ENCODE measurements around the gene EXD3.
"Not testable (repeated sequence)": the region's sequence is repeated elsewhere in the genome, so short reads cannot be mapped to it uniquely, and the experiment has no call there.

Gene EXD3, protein sequence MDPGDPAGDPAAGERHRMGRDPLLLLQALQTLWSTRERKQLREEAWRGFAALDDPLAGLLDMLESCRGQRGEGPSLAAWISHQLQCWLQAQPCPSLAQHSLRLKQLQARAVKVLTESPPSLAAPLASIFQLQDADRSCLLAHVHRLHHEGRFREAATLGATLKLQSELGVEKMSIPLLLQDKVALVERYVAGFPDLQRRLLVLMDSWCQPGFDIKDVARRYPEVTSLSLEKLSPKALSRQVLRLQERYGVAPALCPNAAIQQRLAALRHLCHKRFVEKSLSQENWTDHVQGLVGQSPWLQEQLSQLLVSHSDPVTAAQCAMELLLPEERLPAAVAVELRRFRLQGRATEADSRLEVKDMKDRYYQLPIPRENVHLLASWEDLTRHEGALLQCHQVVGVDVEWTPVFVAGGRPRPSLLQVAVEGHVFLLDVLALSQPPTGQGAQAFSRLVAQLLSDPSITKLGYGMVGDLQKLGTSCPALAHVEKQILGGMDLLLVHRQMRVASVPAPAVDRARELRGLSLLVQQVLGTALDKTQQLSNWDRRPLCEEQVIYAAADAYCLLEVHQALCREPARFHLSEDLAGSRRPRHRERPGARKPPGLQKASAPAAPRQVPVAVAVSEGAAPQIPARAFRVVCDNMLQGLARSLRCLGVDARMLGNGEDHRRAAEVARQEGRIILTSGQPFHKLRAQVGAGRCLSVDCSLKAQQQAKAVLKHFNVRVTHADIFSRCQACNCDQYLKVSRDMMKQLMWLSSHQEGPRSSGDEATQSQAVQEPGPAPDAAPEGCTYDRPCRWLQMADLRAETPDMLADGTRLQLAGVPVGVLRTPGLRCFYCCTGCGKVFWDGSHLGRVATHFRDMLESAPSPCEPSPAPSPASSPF

DNA sequence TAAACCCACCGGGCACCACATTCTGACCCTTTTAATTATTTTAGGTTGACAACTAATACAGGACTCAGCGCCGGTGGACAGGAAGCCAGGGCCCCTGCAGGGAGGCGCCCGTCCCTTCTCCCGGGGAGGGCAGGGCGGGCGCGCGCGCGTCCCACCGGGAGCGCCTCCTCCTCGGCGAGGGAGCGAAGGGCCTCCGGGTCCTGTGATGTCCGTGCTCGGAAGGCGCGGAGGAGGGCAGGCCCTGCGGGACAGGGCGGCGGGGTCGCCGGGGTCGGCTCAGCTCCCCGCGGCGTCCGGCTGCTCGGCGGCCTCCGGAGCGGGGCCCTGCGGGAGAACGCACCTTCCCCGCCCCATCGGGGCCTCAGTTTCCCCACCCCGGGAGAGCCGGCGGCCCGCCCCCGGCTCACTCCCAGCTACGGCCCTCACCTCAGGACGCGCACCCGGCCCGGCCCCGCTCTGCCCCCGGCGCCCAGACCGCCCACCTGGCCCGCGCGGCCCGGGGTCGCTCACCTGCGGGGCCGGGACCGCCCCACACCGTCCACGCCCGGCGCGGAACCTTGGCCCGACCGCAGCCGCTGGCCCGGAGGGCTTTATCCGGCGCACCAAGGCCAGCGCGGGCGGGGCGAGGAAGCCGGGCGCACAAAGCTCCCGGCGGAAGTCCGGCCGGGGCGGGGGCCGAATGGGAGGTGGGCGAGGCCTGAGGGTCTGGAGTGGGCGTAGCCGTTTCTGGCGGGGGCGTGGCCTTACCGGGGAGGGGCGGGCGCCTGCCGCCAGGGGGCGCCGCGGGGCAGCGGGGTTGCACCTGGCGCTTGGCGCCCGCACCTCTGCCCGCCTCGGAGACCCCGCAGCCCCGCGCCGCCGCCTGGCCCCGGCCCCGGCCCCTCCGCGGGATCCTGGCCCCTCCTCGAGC is at the start of gene EXD3, which contains the start of gene NOXA1:
TSS of gene EXD3 (minus strand) at position 559 of the 910 bp plus-strand sequence. CDS start 27,805 bp downstream, outside the sequence.
TSS of gene NOXA1 (plus strand) at position 790 of the 910 bp plus-strand sequence. CDS start 137 bp downstream, outside the sequence.
- peak; percentile 89 for DNase-seq

DNA sequence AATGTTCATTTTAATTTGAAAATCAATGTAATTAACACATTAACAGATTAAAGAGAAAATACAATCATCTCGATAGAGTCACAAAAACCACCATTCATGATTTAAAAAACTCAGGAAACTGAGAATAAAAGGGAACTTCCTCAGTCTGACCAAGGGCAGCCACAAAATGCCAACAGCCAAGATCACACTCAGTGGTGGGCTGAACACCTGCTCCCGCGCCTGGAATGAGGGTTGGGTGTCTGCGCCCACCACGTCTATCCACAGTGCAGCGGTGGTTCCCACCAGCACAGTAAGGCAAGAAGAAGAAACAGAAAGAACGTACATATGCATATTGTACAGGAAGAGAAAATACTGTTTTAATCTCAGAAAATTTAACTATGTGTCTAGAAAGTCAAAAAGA is 47.8 kb upstream of the EXD3 start:
- DNase-seq, result no peak

DNA sequence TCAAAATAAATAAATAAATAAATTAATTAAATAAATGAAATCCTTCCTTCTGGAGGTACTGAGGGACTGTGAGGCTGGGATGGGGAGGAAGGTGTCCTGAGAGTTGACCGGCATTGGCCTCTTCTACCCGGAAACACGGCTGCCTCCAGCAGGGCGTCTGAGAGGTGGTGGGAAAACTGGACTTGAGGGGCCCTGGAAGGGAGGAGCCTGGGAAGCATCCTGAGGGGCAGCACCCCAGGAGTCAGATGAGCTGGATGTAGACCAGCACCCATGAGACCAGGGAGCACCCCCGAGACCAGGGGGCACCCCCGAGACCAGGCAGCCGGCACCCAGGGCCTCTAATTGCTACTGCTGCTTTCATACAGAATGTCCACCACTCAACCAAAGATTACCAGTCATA is 44.9 kb upstream of the EXD3 start:
- DNase-seq, result no peak

DNA sequence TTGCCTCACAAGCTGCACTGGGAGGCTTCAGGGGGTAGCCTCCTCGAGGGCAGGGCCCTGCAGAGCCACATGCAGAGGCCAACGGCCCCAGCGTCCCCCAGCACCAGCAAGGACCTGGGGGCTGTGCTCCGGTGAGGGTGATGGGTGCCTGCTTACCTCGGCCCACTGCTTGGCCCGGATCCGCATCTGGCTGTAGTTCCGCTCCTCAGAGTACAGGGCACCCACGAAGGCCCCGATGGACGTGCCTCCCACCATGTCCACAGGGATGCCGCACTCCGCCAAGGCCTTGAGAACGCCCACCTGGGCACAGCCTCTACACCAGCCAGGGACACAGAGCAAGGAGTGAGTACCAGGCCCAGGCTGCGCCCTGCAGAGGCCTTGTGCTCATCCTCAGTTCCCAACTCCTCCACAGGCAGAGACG is 44.2 kb upstream of the EXD3 start:
- no peak for DNase-seq

DNA sequence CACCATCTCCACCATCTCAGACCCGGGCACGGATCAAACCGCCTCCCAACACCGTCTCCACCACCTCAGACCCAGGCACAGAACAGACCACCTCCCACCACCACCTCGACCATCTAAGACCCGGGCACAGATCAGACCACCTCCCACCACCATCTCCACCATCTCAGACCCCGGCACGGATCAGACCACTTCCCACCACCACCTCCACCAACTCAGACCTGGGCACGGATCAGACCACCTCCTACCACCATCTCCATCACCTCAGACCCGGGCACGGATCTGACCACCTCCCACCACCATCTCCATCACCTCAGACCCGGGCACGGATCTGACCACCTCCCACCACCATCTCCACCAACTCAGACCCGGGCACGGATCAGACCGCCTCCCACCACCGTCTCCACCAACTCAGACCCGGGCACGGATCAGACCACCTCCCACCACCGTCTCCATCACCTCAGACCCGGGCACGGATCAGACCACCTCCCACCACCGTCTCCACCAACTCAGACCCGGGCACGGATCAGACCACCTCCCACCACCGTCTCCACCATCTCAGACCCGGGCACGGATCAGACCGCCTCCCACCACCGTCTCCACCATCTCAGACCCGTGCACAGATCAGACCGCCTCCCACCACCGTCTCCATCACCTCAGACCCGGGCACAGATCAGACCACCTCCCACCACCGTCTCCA is 43.6 kb upstream of the EXD3 start:
- DNase-seq, result not testable (repeated sequence)

DNA sequence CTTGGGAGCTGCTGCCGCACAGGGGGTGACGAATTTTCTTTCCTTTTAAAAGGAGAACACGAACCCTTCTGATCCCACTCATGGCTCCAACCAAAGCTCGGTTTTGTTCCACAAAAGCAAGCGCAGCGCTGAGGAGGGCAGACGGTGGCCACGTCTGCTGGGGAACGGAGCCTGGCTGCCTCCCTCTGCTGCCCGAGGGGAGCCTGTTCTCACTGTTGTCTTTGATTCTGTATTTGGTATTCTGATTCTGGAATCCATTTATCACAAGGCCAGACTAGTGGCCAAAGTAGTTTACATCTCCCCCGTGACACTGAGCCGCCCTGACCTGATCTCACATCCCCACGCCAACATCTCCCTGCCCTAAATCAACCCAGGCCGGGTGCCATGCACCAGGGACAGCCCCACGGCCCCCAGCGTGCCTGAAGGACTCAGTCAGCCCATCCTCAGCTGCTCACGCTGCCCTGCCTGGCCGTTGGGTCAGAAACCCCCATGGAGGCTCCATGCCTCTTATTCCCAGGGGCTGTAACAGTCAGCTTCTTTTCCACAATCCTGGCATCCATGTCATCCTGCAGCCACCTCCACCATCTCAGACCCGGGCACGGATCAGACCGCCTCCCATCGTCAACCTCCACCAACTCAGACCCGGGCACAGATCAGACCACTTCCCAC is 42.9 kb upstream of the EXD3 start:
- DNase-seq, result no peak

DNA sequence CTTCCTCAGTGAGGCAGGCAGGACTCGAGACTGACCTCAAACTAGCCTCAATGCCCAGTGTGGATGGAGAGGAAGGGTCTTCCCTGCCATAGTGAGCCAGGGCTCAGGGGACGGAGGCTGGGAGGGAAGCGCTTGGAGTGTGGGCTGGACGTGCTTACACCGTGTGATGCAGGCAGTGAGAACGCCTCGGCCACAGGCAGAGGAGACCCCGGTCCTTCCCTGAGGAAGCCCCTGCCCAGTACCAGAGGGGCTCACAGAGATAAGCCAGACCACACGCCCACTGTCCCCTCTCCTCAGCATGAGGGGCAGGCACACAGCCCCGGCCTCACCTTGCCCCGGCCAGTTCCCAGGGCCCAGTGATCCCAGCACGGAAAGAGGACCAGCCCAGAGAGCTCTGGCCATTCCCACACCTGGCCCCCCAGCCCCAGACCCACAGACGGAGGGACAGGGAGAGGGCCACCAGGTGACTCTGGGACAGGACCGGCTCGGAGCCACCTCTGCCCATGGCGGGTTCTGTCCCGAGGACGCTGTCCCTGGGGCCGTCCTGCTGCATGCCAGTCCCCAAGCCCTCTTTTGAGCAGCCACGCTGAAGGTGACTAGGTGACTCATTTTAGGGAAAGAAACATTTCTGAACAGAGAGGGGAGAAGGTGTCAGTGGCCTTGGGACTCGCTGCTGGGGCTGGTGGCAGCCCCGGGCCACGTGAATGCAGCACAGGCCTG is 42.2 kb upstream of the EXD3 start:
- DNase-seq, result no peak

DNA sequence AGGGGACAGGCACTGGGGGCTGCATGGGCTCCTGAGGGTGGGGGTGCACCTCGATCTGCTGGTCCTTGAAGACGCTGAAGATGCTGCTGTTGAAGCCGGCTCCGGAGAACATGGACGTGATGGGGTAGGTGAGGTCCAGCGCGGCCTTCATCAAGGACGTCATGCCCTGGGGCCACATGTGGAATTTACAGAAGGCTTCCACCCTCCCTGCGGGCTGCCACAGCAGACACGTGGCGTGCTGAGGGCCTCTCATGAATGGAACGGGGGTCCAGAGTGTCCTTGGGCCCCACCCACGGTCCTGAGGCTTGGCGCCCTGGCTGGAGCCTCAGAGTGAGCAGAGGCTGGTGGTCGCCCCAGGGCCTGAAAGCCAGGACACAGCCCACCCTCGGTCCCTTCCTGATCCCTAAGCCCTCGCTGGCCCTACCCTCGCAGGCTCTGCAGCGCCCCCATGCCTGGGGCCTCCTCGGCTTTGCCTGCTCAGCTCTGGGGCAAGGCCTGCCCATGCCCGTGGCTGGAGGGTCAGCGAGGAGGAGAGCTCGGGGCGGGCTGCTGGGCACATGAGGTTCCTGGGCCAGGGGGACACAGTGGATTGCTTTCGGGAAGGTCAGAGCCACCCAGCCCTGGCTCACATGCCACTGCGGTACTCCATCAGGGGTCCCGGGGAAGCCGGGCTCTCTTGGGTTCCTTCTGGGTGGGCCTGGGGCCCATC is 41.5 kb upstream of the EXD3 start:
- DNase-seq, result no peak

DNA sequence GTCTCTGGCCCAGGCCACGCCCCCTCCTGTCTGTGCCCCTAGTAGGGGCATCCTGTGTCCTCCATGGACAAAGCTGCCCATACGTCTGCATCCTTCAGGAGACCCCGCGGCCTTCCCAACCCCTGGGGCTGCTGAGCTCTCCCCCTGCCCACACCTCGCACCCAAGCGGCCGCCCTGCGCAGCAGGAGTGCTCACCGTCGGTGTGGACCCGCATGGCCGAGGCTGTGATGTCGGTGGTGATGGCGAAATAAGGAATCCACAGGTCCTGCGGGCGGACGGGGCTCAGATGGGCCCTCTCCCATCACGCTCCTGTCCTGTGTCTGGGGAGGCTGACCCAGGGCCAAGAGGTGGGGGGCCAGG is 40.9 kb upstream of the EXD3 start:
- no peak for DNase-seq

DNA sequence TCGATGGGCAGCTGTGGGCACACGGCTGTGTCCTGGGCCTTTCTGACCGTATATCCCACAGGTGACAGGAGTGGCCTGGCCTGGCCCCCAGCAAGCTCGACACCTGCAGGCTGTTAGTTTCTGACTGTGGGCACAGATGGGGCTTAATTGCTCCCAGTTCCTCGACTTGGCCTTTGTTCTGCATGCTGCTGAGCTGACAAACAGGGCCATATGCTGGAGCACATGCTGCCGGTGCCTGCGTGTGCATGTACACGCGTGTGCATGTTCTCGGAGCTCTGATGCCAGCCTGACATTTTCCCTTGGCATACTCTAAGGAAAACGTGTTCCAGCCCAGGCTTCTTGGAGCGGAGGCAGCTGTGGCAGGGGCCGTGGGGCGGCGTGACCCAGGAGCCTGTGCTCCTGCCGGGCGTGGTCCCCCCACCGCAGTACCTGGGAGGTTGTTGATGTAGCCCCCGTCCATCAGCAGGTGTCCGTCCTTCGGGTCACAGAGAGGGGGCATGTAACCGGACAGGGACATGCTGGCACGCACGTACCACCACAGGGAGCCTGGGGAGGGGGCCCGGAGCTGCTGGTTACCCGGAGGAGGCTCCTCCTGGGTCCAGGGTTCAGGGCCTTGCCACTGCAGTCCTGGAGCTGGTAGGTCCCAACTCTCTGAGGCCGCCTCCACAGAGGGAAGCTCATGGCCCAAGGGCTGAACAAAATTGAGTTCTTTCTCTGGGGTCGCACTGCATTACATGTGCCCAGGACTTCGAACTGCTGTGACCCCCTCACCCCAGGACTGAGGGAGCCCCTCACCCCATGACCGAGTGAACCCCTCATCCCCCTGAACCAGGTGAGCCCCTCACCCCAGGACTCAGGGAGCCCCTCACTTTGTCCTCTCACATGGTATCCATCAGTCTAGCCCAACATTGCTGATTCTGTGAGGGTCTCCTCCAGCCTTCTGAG is 40.3 kb upstream of the EXD3 start:
- DNase-seq, result no peak

DNA sequence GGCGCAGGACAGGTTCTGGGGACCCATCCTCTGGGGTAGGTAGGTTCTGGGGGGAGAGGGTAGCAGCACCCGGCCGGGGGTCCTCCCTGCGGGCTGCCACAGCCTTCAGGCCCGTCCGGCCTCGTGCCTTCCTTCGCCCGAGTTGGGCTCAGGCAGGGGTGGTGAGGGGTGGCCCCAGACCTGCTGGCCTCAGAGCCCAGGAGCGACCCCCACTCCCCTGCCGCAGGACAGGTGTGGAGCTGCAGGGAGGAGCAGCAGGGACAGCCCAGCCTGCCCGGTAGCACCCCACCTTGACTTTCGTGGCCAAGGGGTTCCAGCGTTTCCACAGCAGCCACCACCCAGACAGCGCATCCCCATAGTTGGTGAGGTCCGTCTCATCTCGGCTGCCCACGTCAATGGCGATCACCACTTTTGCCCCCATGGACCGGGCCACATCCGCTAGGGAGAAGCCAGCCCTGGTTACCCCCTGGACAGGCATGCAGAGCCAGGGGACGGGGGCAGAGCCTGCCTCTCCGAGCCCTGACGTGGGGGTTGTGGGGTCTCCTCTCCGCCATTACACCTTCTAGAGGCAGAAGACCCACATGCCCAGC is 39.5 kb upstream of the EXD3 start:
- DNase-seq, result no peak

DNA sequence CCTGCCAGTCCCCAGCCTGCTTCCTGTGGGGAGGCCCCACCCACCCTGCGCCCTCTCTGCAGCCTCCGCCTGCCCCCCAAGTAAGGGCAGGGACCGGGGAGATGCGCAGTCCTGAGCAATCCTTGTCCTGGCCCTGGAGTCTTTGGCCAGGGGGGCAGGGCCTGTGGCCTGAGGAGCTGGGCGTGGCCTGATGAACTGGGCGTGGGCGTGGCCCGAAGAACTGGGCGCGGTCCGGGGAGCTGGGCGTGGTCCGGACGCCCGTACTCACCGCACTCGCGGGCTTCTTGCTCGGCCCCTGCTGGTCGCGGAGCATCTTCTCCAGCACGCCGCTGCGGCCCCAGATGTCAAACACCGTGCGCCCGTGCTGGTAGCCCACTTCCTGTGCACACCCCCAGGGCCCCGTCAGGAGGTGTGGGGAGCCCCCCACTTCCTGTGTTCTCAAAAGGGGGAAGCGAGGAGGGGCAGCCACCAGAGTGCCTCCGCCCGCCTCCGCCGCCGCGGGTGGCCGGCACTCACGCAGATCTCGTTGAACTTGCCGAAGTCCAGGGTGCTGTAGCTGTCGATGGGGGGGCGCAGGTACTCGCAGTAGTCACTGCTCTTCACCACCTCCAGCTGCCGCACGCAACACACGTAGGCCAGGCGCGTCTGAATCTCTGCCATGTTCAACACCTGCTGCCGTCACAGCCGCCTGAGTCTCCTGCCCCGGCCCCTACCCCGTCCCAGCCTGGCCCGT is 38.9 kb upstream of the EXD3 start:
- DNase-seq, result no peak

DNA sequence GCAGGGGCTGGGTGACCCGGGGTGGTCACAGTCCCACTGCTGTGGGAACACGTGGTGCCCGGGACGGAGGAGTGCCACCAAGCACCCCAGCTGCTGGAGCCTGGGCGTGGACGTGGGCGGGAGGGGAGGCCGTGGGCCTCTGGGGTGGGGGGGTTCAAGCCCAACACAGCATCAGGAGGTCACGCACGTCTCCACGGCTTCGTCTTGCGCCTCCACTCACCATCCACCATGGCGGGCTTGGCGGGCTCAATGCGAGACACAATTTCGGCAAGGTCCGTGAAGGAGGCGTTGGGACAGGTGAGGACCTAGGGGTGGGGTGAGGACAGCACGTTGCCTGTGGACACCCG is 38.3 kb upstream of the EXD3 start:
- DNase-seq, result no peak

DNA sequence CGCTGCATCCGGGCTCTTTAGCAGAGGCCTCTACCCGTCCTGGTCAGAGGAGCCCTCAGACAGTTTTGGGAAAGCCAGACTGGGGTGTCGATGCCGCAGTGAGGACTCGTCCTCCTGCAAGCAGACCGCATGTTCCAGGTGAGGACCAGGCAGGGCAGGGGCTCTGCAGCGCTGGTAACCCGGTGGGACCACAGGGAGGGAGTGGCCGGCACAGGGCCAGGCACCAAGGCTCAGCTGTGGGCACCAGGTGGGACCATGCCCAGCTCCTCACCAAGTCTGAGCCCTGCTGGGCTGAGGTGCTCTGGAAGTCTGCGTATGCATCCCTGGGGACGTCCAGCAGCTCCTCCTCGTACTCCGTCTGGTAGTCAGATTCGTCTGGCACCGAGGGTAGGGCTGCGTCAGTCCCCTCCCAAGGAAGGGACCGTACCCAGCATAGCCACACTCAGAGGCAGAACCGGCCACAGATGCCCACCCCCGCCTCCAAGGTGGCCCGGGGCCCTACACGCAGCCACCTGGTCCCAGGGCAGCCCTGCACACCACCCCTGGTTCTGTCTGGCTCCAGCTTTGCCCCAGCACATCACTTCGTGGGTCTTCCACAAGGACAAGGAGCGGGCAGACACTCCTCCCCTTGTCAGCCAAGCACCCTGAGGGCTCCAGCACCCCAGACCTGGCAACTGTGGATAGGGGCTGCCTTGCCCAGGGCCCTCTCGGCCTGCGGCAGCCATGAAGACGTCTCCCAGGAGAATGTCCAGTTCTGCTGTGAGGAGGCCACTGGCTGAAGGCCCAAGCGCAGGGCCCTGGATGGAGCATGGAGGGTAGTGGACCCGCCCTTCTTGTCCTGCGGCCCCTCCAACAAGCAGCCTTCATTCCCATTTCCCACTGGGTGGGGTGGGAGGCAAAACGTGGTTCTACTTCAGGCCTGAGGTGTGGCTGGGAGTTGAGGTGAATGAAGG is 37.7 kb upstream of the EXD3 start:
- DNase-seq, result no peak

DNA sequence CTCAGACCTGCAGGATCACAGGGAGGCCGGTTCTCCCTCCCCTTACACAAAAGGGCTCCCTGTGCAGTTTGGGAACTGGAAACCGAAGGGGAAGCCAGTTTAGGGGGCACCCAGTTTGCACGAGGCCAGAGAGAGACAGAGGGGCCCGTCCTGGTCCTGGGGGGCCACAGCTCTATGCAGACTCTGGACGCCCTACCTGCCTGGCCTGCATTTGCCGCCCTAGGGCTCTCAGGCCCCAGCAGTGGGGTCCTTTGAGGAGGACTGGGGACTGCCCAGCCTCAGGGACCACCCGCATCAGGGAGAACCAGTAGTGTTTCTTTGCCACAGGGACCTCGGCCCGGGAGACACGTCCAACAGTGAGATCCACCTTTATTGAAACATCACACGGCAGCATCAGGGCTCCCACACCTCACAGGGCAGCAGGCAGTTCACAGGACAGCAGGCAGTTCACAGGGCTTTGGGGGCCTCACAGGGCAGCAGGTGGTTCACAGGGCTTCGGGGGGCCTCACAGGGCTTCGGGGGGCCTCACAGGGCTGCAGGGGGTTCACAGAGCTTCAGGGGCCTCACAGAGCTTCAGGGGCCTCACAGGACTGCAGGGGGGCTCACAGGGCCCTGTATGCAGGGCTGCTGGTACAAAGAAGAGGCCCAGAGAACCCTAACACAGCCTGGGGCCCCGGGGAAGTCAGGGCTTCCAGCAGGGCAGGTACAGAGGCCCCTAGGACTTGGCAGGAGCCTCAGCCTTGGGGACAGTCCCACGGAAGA is 36.8 kb upstream of the EXD3 start:
- DNase-seq, result no peak

DNA sequence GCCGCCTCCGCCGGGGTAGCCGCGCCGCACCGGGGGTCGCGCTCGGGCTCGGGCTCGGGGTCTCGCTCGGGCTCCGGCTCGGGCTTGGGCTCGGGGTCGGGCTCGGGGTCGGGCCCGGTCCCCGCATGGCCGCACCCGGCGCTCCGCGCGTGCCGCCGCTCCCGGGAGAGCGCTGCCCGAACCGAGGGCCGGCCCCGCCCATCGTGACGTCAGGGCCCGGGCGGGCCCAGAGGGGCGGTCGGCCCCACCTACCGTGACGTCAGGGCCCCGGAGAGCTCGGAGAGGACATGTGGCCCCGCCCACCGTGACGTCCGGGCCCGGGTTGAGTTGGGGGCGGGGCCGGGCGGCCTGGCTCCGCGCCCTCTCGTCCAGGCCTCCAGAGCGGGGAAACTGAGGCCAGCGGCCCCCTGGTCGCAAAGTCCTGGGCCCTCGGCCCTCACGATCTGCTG is 36.2 kb upstream of the EXD3 start, which contains the start of gene NSMF:
TSS of gene NSMF (minus strand) at position 183 of the 449 bp plus-strand sequence. CDS start 232 bp downstream, outside the sequence.
- DNase-seq, result peak; percentile 84

Data from NCI-H1105 (cell line).